HepG2 (cell line): ENCODE data around the gene KRI1. TPM values are rescaled to one million over a fixed set of nuclear protein-coding genes. Genes with fewer than 3 reads are reported as not detected.

Source experiments
- AGO2 ChIP-seq: fragments of 200-400 bp; formaldehyde crosslinking; optimal IDR thresholded peaks from 2 replicates; pipeline ENCODE3; 2017; ENCODE audit warnings: mild to moderate bottlenecking, low read depth, low read length, moderate library complexity
- ERF ChIP-seq: IDR thresholded peaks from 2 replicates; pipeline ENCODE4 v1.6.1; 2018; ENCODE audit warnings: missing biosample characterization, missing genetic modification reagents
- HIVEP1 ChIP-seq: sonication (generic); formaldehyde crosslinking; IDR thresholded peaks from 2 replicates; pipeline ENCODE4 v1.4.0; 2020; ENCODE audit warnings: mild to moderate bottlenecking, missing genetic modification reagents
- HOXA3 ChIP-seq: sonication (generic); formaldehyde crosslinking; IDR thresholded peaks from 2 replicates; pipeline ENCODE4 v1.5.0; 2020; ENCODE audit warnings: missing genetic modification reagents
- KMT2B ChIP-seq: IDR thresholded peaks from 2 replicates; pipeline ENCODE4 v1.6.1; 2016; ENCODE audit warnings: missing genetic modification reagents, missing compliant biosample characterization
- MEIS1 ChIP-seq: sonication (generic); formaldehyde crosslinking; IDR thresholded peaks from 2 replicates; pipeline ENCODE4 v1.9.0; 2021; ENCODE audit warnings: mild to moderate bottlenecking, missing genetic modification reagents, moderate library complexity, borderline replicate concordance
- NKX3-1 ChIP-seq: sonication (generic); formaldehyde crosslinking; IDR thresholded peaks from 2 replicates; pipeline ENCODE4 v1.5.0; 2020; ENCODE audit warnings: missing genetic modification reagents
- SRSF1 ChIP-seq: fragments of 200-400 bp; formaldehyde crosslinking; optimal IDR thresholded peaks from 2 replicates; pipeline ENCODE3; 2017; ENCODE audit warnings: mild to moderate bottlenecking, low read depth, low read length, moderate library complexity
- TOE1 ChIP-seq: sonication (generic); formaldehyde crosslinking; IDR thresholded peaks from 2 replicates; pipeline ENCODE4 v1.4.0; 2020; ENCODE audit warnings: mild to moderate bottlenecking, missing genetic modification reagents
- ZC3H4 ChIP-seq: sonication (generic); formaldehyde crosslinking; IDR thresholded peaks from 2 replicates; pipeline ENCODE4 v1.4.0; 2020; ENCODE audit warnings: missing genetic modification reagents, borderline replicate concordance
- ZFX ChIP-seq: sonication (generic); formaldehyde crosslinking; IDR thresholded peaks from 2 replicates; pipeline ENCODE4 v1.4.0; 2020; ENCODE audit warnings: mild to moderate bottlenecking, low read depth, missing genetic modification reagents, moderate library complexity
- ZNF160 ChIP-seq: sonication (generic); formaldehyde crosslinking; IDR thresholded peaks from 2 replicates; pipeline ENCODE4 v1.8.0; 2022; ENCODE audit warnings: mild to moderate bottlenecking, inconsistent platforms, missing genetic modification reagents
- ZNF30 ChIP-seq: sonication (generic); formaldehyde crosslinking; IDR thresholded peaks from 2 replicates; pipeline ENCODE4 v1.5.0; 2020; ENCODE audit warnings: mild to moderate bottlenecking, missing genetic modification reagents
- ZNF501 ChIP-seq: sonication (generic); formaldehyde crosslinking; IDR thresholded peaks from 2 replicates; pipeline ENCODE4 v1.5.1; 2020; ENCODE audit warnings: mild to moderate bottlenecking, moderate library complexity, missing genetic modification reagents
- ZNF605 ChIP-seq: sonication (generic); formaldehyde crosslinking; IDR thresholded peaks from 2 replicates; pipeline ENCODE4 v1.8.0; 2022; ENCODE audit warnings: mild to moderate bottlenecking, missing genetic modification reagents
- ZNF616 ChIP-seq: sonication (generic); formaldehyde crosslinking; IDR thresholded peaks from 2 replicates; pipeline ENCODE4 v1.5.0; 2020; ENCODE audit warnings: low read depth, mild to moderate bottlenecking, missing genetic modification reagents
- ZNF644 ChIP-seq: IDR thresholded peaks from 2 replicates; pipeline ENCODE4 v1.6.1; 2016; ENCODE audit warnings: low read depth
- ZNF672 ChIP-seq: sonication (generic); formaldehyde crosslinking; IDR thresholded peaks from 2 replicates; pipeline ENCODE4 v1.8.1; 2022; ENCODE audit warnings: missing genetic modification reagents
- ZSCAN9 ChIP-seq: IDR thresholded peaks from 2 replicates; pipeline ENCODE4 v1.6.1; 2016; ENCODE audit warnings: borderline replicate concordance
- polyA plus RNA-seq, 8 experiments: library from polyadenylated mRNA; depleted of rRNA in 3 of 8; stranded (reverse) in 7 of 8; unstranded in 1 of 8; fragments of >200 nt; fragmentation: Illumina TruSeq in 4 of 8; extraction: Trizol in 4 of 8; gene quantifications; 2 replicates each; pipeline versions ENCODE4 v1.2.1 to v1.2.3, GENCODE V29; 2011 to 2016; ENCODE audit warnings: low read depth in 4 of 8, missing spikeins in 1 of 8, mixed read lengths in 1 of 8; ENCODE audit not compliant: insufficient read depth in 1 of 8
- total RNA-seq, 5 experiments: library from RNA; depleted of rRNA; stranded (reverse); fragments of >200 nt; fragmentation: Illumina TruSeq; extraction: Trizol; gene quantifications; 2 replicates each; pipeline ENCODE4 v1.2.3, GENCODE V29; 2016; ENCODE audit warnings: low read depth in 1 of 5
- TF ChIP-seq, protein P1 (sequence below): sonication (generic); formaldehyde crosslinking; IDR thresholded peaks from 2 replicates; pipeline ENCODE4 v1.8.1; 2022; ENCODE audit warnings: mild to moderate bottlenecking, missing genetic modification reagents
- TF ChIP-seq, protein P2 (sequence below): IDR thresholded peaks from 2 replicates; pipeline ENCODE4 v1.6.1; 2016
- TF ChIP-seq, protein P3 (sequence below): sonication (generic); formaldehyde crosslinking; IDR thresholded peaks from 2 replicates; pipeline ENCODE4 v1.5.0; 2020; ENCODE audit warnings: missing genetic modification reagents, mild to moderate bottlenecking, borderline replicate concordance
- TF ChIP-seq, protein P4 (sequence below): sonication (generic); formaldehyde crosslinking; IDR thresholded peaks from 2 replicates; pipeline ENCODE4 v1.8.1; 2023; ENCODE audit warnings: mild to moderate bottlenecking, missing genetic modification reagents
- TF ChIP-seq, protein P5 (sequence below): sonication (generic); formaldehyde crosslinking; conservative IDR thresholded peaks from 2 replicates; pipeline ENCODE4 v1.8.1; 2023; ENCODE audit warnings: missing genetic modification reagents

The KRI1 gene
- total and polyA plus RNA-seq, 2 of the 13 experiments (the other 11 are each of a cell fraction or from before 2014, with no cell fraction given) = 9.1 to 11.7 TPM

DNA sequence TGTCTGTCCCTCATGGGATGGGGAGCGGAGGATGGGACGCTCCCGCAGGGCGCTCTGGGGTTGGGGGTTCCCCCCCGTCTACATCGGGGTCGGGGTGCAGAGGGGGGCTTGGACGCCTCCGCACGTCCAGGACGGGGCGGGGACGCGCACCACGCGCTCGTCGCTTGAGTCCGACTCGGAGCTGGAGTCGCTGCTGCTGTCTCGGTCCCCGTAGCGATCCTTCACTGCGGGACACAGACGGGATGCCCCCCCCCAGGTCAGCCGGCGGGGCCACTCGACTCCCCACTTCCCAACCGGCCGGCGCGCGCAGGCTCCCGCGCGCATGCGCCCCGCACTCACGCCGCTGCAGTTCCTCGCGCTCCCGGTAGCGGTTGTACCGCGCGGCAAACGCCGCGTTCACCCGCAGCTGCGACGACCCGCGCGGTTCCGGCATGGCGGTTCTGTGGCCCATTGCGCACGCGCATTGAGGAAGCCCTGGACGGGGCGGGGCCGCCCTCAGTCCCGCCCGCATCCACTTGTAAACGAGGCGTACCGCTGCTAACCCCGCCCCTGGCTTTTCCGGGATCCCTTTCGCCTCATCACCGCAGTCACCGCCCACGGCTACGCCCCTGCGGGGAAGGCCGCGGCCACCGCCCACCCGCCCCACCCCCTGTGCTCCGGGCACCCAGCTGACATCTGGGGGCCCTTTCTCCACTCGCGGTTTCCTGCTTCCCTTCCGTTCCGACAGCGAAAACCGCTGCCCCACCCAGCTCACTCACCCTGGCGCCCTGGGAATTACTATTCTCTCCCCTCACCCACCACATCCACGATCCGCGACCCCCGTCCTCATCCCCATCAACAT, at the start of gene KRI1 (continued):
- TF ChIP-seq TOE1 (CRISPR knock-in tag) (peak; percentile 61; the same call in 1 of the 2 replicates), NKX3-1 (CRISPR knock-in tag) (peak; percentile 76), ZSCAN9 (peak; percentile 97), ZNF616 (peak; percentile 85; the same call in 1 of the 2 replicates), HIVEP1 (peak; percentile 96), ZFX (CRISPR knock-in tag) (peak; percentile 62), ZNF644 (CRISPR knock-in tag) (no peak), ZNF672 (CRISPR knock-in tag) (no peak), ZC3H4 (peak; percentile 33; the same call in 1 of the 2 replicates), KMT2B (peak; percentile 80; the same call in 1 of the 2 replicates), HOXA3 (CRISPR knock-in tag) (peak; percentile 95), ZNF160 (CRISPR knock-in tag) (no peak), SRSF1 (peak; percentile 37), AGO2 (peak; percentile 45), ZNF605 (CRISPR knock-in tag) (peak; percentile 96), ZNF30 (CRISPR knock-in tag) (peak; percentile 86; the same call in 1 of the 2 replicates), ERF (CRISPR knock-in tag) (peak; percentile 99), ZNF501 (CRISPR knock-in tag) (peak; percentile 86), MEIS1 (CRISPR knock-in tag) (peak; percentile 82; the same call in 1 of the 2 replicates)
- TF ChIP-seq, protein P1, sequence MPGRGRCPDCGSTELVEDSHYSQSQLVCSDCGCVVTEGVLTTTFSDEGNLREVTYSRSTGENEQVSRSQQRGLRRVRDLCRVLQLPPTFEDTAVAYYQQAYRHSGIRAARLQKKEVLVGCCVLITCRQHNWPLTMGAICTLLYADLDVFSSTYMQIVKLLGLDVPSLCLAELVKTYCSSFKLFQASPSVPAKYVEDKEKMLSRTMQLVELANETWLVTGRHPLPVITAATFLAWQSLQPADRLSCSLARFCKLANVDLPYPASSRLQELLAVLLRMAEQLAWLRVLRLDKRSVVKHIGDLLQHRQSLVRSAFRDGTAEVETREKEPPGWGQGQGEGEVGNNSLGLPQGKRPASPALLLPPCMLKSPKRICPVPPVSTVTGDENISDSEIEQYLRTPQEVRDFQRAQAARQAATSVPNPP (CRISPR knock-in tag) = no peak; the same call in 1 of the 2 replicates
- TF ChIP-seq, protein P2, sequence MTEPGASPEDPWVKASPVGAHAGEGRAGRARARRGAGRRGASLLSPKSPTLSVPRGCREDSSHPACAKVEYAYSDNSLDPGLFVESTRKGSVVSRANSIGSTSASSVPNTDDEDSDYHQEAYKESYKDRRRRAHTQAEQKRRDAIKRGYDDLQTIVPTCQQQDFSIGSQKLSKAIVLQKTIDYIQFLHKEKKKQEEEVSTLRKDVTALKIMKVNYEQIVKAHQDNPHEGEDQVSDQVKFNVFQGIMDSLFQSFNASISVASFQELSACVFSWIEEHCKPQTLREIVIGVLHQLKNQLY = 0 out of 2 replicates have a peak, but pooled peaks have one; percentile 73
- TF ChIP-seq, protein P3, sequence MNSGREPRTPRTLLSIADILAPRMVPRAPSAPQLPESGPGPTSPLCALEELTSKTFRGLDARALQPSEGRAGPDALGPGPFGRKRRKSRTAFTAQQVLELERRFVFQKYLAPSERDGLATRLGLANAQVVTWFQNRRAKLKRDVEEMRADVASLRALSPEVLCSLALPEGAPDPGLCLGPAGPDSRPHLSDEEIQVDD (CRISPR knock-in tag) = peak; percentile 84; the same call in 1 of the 2 replicates
- TF ChIP-seq, protein P4, sequence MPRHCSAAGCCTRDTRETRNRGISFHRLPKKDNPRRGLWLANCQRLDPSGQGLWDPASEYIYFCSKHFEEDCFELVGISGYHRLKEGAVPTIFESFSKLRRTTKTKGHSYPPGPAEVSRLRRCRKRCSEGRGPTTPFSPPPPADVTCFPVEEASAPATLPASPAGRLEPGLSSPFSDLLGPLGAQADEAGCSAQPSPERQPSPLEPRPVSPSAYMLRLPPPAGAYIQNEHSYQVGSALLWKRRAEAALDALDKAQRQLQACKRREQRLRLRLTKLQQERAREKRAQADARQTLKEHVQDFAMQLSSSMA = peak; percentile 76; the same call in 1 of the 2 replicates
- TF ChIP-seq, protein P5, sequence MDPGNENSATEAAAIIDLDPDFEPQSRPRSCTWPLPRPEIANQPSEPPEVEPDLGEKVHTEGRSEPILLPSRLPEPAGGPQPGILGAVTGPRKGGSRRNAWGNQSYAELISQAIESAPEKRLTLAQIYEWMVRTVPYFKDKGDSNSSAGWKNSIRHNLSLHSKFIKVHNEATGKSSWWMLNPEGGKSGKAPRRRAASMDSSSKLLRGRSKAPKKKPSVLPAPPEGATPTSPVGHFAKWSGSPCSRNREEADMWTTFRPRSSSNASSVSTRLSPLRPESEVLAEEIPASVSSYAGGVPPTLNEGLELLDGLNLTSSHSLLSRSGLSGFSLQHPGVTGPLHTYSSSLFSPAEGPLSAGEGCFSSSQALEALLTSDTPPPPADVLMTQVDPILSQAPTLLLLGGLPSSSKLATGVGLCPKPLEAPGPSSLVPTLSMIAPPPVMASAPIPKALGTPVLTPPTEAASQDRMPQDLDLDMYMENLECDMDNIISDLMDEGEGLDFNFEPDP = no peak
